Inflammatory macrophage treated with lipopolysaccharide for 4 hours (primary cell): Measurements from ENCODE around the gene KIF13A.
"Not testable (repeated sequence)": the region's sequence is repeated elsewhere in the genome, so short reads cannot be mapped to it uniquely, and the experiment has no call there.

Experiments
- DNase-seq: peaks from one replicate; pipeline ENCODE4 v3.0.0-alpha.2; 2020

KIF13A gene

GRCh38 chr6:17987447-17987696, at the start of gene KIF13A:
TSS of gene KIF13A (minus strand) at chr6:17987635. CDS start at chr6:17987463, 172 bp downstream.
- no peak for DNase-seq

GRCh38 chr6:18036781-18037180, 49.3 kb upstream of the KIF13A start:
- no peak for DNase-seq

GRCh38 chr6:18035330-18035854, 48.0 kb upstream of the KIF13A start:
- no peak for DNase-seq

- DNase-seq, result no peak
Measured at GRCh38 chr6:18034798-18035202, 47.4 kb upstream of the KIF13A start.

GRCh38 chr6:18031680-18032256, 44.3 kb upstream of the KIF13A start:
- no peak for DNase-seq

GRCh38 chr6:18031189-18031588, 43.8 kb upstream of the KIF13A start:
- DNase-seq, result no peak

- DNase-seq, result no peak
Measured at GRCh38 chr6:18028332-18028731, 40.9 kb upstream of the KIF13A start.

- no peak for DNase-seq
Measured at GRCh38 chr6:18025596-18025995, 38.2 kb upstream of the KIF13A start.

- DNase-seq, result no peak
Measured at GRCh38 chr6:18024876-18025275, 37.4 kb upstream of the KIF13A start.

- DNase-seq, result no peak
Measured at GRCh38 chr6:18023891-18024290, 36.5 kb upstream of the KIF13A start.

GRCh38 chr6:18022398-18023231, 35.2 kb upstream of the KIF13A start:
- DNase-seq, result no peak

- DNase-seq, result no peak
Measured at GRCh38 chr6:18021166-18021850, 33.9 kb upstream of the KIF13A start.

GRCh38 chr6:18020545-18020944, 33.1 kb upstream of the KIF13A start:
- DNase-seq, result not testable (repeated sequence)

- no peak for DNase-seq
Measured at GRCh38 chr6:18019539-18020534, 32.4 kb upstream of the KIF13A start.

- DNase-seq, result not testable (repeated sequence)
Measured at GRCh38 chr6:18019133-18019532, 31.7 kb upstream of the KIF13A start.

GRCh38 chr6:18016698-18017097, 29.3 kb upstream of the KIF13A start:
- no peak for DNase-seq

- no peak for DNase-seq
Measured at GRCh38 chr6:18016133-18016532, 28.7 kb upstream of the KIF13A start.

GRCh38 chr6:18011287-18011686, 23.9 kb upstream of the KIF13A start:
- DNase-seq, result no peak

GRCh38 chr6:18010540-18010939, 23.1 kb upstream of the KIF13A start:
- DNase-seq, result not testable (repeated sequence)

GRCh38 chr6:18004256-18004985, 17.0 kb upstream of the KIF13A start:
- DNase-seq, result no peak

- no peak for DNase-seq
Measured at GRCh38 chr6:17999425-17999824, 12.0 kb upstream of the KIF13A start.

- peak; percentile 39 for DNase-seq
Measured at GRCh38 chr6:17998442-17998841, 11.0 kb upstream of the KIF13A start.
